Astrocyte (in vitro differentiated cells and primary cell): ENCODE measurements around the gene MATN3. TPM values are rescaled to one million over a fixed set of nuclear protein-coding genes. Genes with fewer than 3 reads are reported as not detected.

Source experiments
- DNase-seq: peaks from one replicate; pipeline ENCODE4 v3.0.0-alpha.2; 2010; ENCODE audit warnings: low read depth
- FAIRE-seq: peaks from 2 replicates; lab custom pipeline; 2011; peaks lifted over from hg19 to GRCh38; lab: Jason Lieb, UNC
- H2AFZ ChIP-seq: 2 replicates; pipeline ENCODE4 v1.6.0; 2012; ENCODE audit warnings: low read depth, low read length, inconsistent platforms
- H3K27ac ChIP-seq: 2 replicates; pipeline ENCODE4 v1.5.1; 2011; ENCODE audit warnings: low read depth, low read length, inconsistent platforms
- H3K27me3 ChIP-seq: 2 replicates; pipeline ENCODE4 v1.6.0; 2011; ENCODE audit warnings: low read length, inconsistent platforms; ENCODE audit not compliant: insufficient read depth
- H3K36me3 ChIP-seq: 2 replicates; pipeline ENCODE4 v1.5.1; 2011; ENCODE audit warnings: low read length, inconsistent platforms; ENCODE audit not compliant: insufficient read depth
- H3K4me1 ChIP-seq: 2 replicates; pipeline ENCODE4 v1.5.1; 2011; ENCODE audit warnings: low read length, inconsistent platforms; ENCODE audit not compliant: insufficient read depth
- H3K4me2 ChIP-seq: 2 replicates; pipeline ENCODE4 v1.6.0; 2012; ENCODE audit warnings: low read length, inconsistent platforms
- H3K4me3 ChIP-seq: 2 replicates; pipeline ENCODE4 v1.5.1; 2011; ENCODE audit warnings: low read depth, mild to moderate bottlenecking, low read length, inconsistent platforms; ENCODE audit not compliant: insufficient read depth
- H3K79me2 ChIP-seq: 2 replicates; pipeline ENCODE4 v1.6.0; 2012; ENCODE audit warnings: mild to moderate bottlenecking, low read length, inconsistent platforms; ENCODE audit not compliant: insufficient read depth
- H3K9ac ChIP-seq: 2 replicates; pipeline ENCODE4 v1.6.0; 2012; ENCODE audit warnings: mild to moderate bottlenecking, low read length, inconsistent platforms
- H3K9me3 ChIP-seq: 2 replicates; pipeline ENCODE4 v1.5.1; 2012; ENCODE audit warnings: low read depth, mild to moderate bottlenecking, low read length, inconsistent platforms; ENCODE audit not compliant: insufficient read depth
- H4K20me1 ChIP-seq: 2 replicates; pipeline ENCODE4 v1.6.0; 2012; ENCODE audit warnings: low read length, inconsistent platforms; ENCODE audit not compliant: insufficient read depth
- H3K27ac Mint-ChIP-seq: one replicate; pipeline ENCODE4 v1.8.0; 2021; ENCODE audit warnings: mild to moderate bottlenecking, mixed read lengths; ENCODE audit not compliant: unreplicated experiment
- H3K27me3 Mint-ChIP-seq: one replicate; pipeline ENCODE4 v1.8.0; 2021; ENCODE audit warnings: low read depth, mixed read lengths; ENCODE audit not compliant: unreplicated experiment
- H3K36me3 Mint-ChIP-seq: one replicate; pipeline ENCODE4 v1.8.0; 2021; ENCODE audit warnings: low read depth, mixed read lengths; ENCODE audit not compliant: unreplicated experiment
- H3K4me1 Mint-ChIP-seq: one replicate; pipeline ENCODE4 v1.8.0; 2021; ENCODE audit warnings: low read depth, mixed read lengths; ENCODE audit not compliant: unreplicated experiment
- H3K4me3 Mint-ChIP-seq: one replicate; pipeline ENCODE4 v1.8.0; 2021; ENCODE audit warnings: mild to moderate bottlenecking, moderate library complexity, mixed read lengths; ENCODE audit not compliant: unreplicated experiment
- H3K9me3 Mint-ChIP-seq: one replicate; pipeline ENCODE4 v1.8.0; 2021; ENCODE audit warnings: mild to moderate bottlenecking, mixed read lengths; ENCODE audit not compliant: unreplicated experiment
- CTCF ChIP-seq: IDR thresholded peaks from 2 replicates; pipeline ENCODE4 v1.5.1; 2011; ENCODE audit warnings: low read depth, mild to moderate bottlenecking, inconsistent platforms, low read length, moderate library complexity; ENCODE audit not compliant: insufficient read depth
- EZH2 ChIP-seq: IDR thresholded peaks from 2 replicates; pipeline ENCODE4 v1.6.1; 2012; ENCODE audit warnings: mild to moderate bottlenecking, low read length, inconsistent platforms; ENCODE audit not compliant: insufficient read depth
- total RNA-seq: library from RNA; stranded (reverse); gene quantifications from 2 replicates; pipeline ENCODE4 v1.2.1, GENCODE V29; 2021

The MATN3 gene
- total RNA-seq, 1 donor from 2014 or later = 13.3 TPM

- H3K4me3 ChIP-seq = peak overlapping the region; percentile 88
- peak overlapping the region; percentile 95 for H3K4me3 Mint-ChIP-seq
- FAIRE-seq (no peak), DNase-seq (no peak)
- peaks cover 6% of the 10 kb centered on the region for H3K4me1 Mint-ChIP-seq
- H3K36me3 Mint-ChIP-seq = peaks cover 2% of the 10 kb centered on the region
- H3K27ac ChIP-seq = peak overlapping the region; percentile 44
- H3K27me3 ChIP-seq = no peaks in the 10 kb centered on the region
- no peaks in the 10 kb centered on the region for H3K27me3 Mint-ChIP-seq
- H3K27ac Mint-ChIP-seq = peak overlapping the region; percentile 73
- H4K20me1 ChIP-seq = no peaks in the 10 kb centered on the region
- H3K36me3 ChIP-seq = no peaks in the 10 kb centered on the region
- peaks cover 25% of the 10 kb centered on the region for H3K79me2 ChIP-seq
- H3K9ac ChIP-seq = peak overlapping the region; percentile 81
- TF ChIP-seq EZH2 = no peak
- no peak for TF ChIP-seq CTCF
- H2AFZ ChIP-seq = peak overlapping the region; percentile 95
- H3K9me3 ChIP-seq = no peaks in the 10 kb centered on the region
- H3K4me2 ChIP-seq = peak overlapping the region; percentile 98
- peaks cover 16% of the 10 kb centered on the region for H3K4me1 ChIP-seq
- H3K9me3 Mint-ChIP-seq = no peaks in the 10 kb centered on the region
Observed at GRCh38 chr2:19989342-19989666, 23.2 kb downstream of the MATN3 start.

GRCh38 chr2:19988600-19988999 is 23.9 kb downstream of the MATN3 start:
- no peak for DNase-seq
- H3K27me3 Mint-ChIP-seq = no peaks in the 10 kb centered on the region

More at GRCh38 chr2:19988600-19988999, 23.9 kb downstream of the MATN3 start:
- Mint-ChIP-seq H3K36me3 (peaks cover 2% of the 10 kb centered on the region), H3K9me3 (no peaks in the 10 kb centered on the region), H3K4me3 (peak overlapping the region; percentile 95), H3K27ac (no peak overlapping the region), H3K4me1 (peaks cover 6% of the 10 kb centered on the region)
- Histone ChIP-seq H3K4me2 (peak overlapping the region; percentile 98), H3K4me1 (peaks cover 16% of the 10 kb centered on the region), H3K27me3 (no peaks in the 10 kb centered on the region), H2AFZ (no peak overlapping the region), H3K79me2 (peaks cover 26% of the 10 kb centered on the region), H3K36me3 (peaks cover 3% of the 10 kb centered on the region), H3K27ac (no peak overlapping the region), H3K4me3 (peak overlapping the region; percentile 88), H4K20me1 (no peaks in the 10 kb centered on the region), H3K9me3 (no peaks in the 10 kb centered on the region), H3K9ac (peak overlapping the region; percentile 81)
- FAIRE-seq = no peak
- no peak for TF ChIP-seq CTCF
- TF ChIP-seq EZH2 = no peak
